CD4-positive, alpha-beta T cell (primary cell): ENCODE results near the gene LDLRAD4. TPM values are rescaled to one million over a fixed set of nuclear protein-coding genes. Genes with fewer than 3 reads are reported as not detected.

Experiments
- ATAC-seq: fragments of 200-7000 bp; cut with Tn5 transposase; one replicate; pipeline ENCODE4 v1.10.0; 2022; ENCODE audit warnings: mild to moderate bottlenecking; ENCODE audit not compliant: poor library complexity
- CTCF ChIA-PET: fragments of 350-600 bp; sonication (Branson Sonifier 250); formaldehyde crosslinking; loops from one replicate; lab custom pipeline; 2021; ENCODE audit warnings: antibody characterized with exemption, inconsistent platforms; lab: Charles Lee
- POLR2A ChIA-PET: fragments of 350-600 bp; sonication (Branson Sonifier 250); formaldehyde crosslinking; loops from one replicate; lab custom pipeline; 2021; ENCODE audit warnings: antibody characterized with exemption, inconsistent platforms; lab: Charles Lee
- DNase-seq, 14 experiments: peaks; one replicate each; pipeline ENCODE4 v3.0.0-alpha.2; 2013 to 2020; ENCODE audit warnings: mixed read lengths in 2 of 14
- H3K27ac ChIP-seq, 2 donors: one replicate each; pipeline versions ENCODE4 v1.5.1 to v1.7.0; 2013; ENCODE audit warnings: low read length in 2 of 2, low read depth in 1 of 2, mild to moderate bottlenecking in 1 of 2
- H3K27me3 ChIP-seq, 2 experiments: 1 replicate in 1 of 2; 2 replicates in 1 of 2; pipeline versions ENCODE4 v1.6.1 to v1.7.0; 2013; ENCODE audit warnings: low read length in 2 of 2, control low read depth in 1 of 2, mild to moderate bottlenecking in 1 of 2, moderate library complexity in 1 of 2; ENCODE audit not compliant: insufficient read depth in 2 of 2, control insufficient read depth in 1 of 2
- H3K36me3 ChIP-seq: one replicate; pipeline ENCODE4 v1.6.1; 2013; ENCODE audit warnings: low read length, control low read depth; ENCODE audit not compliant: insufficient read depth
- H3K4me1 ChIP-seq: one replicate; pipeline ENCODE4 v1.6.1; 2013; ENCODE audit warnings: low read length, control low read depth; ENCODE audit not compliant: insufficient read depth
- H3K4me3 ChIP-seq: one replicate; pipeline ENCODE4 v1.5.1; 2013; ENCODE audit warnings: mild to moderate bottlenecking, low read length, moderate library complexity
- H3K9me3 ChIP-seq, 2 experiments: 1 replicate in 1 of 2; 2 replicates in 1 of 2; pipeline versions ENCODE4 v1.6.1 to v1.7.0; 2013; ENCODE audit warnings: low read length in 2 of 2, mild to moderate bottlenecking in 2 of 2, control low read depth in 1 of 2, moderate library complexity in 1 of 2; ENCODE audit not compliant: control insufficient read depth in 1 of 2, insufficient read depth in 1 of 2
- H3K27ac Mint-ChIP-seq: one replicate; pipeline ENCODE4 v1.8.0; 2020; ENCODE audit warnings: mixed read lengths
- H3K27me3 Mint-ChIP-seq: one replicate; pipeline ENCODE4 v1.8.0; 2021; ENCODE audit warnings: mixed read lengths
- H3K36me3 Mint-ChIP-seq: one replicate; pipeline ENCODE4 v1.8.0; 2021; ENCODE audit warnings: low read depth, mixed read lengths
- H3K4me1 Mint-ChIP-seq: one replicate; pipeline ENCODE4 v1.8.0; 2021; ENCODE audit warnings: low read depth, mixed read lengths
- H3K4me3 Mint-ChIP-seq: one replicate; pipeline ENCODE4 v1.8.0; 2020; ENCODE audit warnings: mild to moderate bottlenecking, mixed read lengths
- H3K9me3 Mint-ChIP-seq: one replicate; pipeline ENCODE4 v1.8.0; 2020; ENCODE audit warnings: mixed read lengths
- intact Hi-C, 2 experiments: fragments of 100-400 bp; cut with DNase I in 1 of 2; cut with micrococcal nuclease in 1 of 2; formaldehyde crosslinking; loops; one replicate each; pipeline versions ENCODE4 v1.15.1 to v1.9.0; 2023 to 2025; cut with DNase I, micrococcal nuclease
- total RNA-seq, 174 experiments: library from RNA in 2 of 174; stranded (reverse) in 2 of 174; gene quantifications; one replicate each; pipeline ENCODE4 v1.2.3 and lab custom pipeline; 2021 to 2026
- TF ChIP-seq, protein P1 (sequence below): fragments of 200-600 bp; IDR thresholded peaks from one replicate; pipeline ENCODE4 v1.8.0; 2022; ENCODE audit warnings: antibody characterized with exemption, mild to moderate bottlenecking

Gene LDLRAD4
- total RNA-seq, 2 experiments from 2014 or later: 51.9 to 52.7 TPM

DNA sequence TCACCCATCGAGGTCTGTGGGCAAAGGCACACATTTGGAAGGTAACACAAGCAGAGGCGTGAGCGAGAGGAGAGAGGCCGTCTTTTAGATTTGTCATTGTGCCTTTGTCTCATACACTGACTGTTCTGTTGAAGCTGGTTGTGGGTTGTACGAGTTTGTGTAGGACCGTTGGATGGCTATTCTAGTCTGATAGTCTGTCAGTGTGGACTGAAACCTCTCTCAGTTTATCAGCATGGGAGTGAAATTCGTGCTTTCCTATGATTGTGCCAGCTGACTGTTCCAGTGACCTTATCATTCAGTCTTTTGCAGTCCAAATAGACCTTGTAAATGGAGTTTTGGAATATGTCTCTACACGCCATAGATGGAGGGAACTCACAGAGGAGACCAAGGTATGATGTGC is 143.5 kb downstream of the LDLRAD4 start:
- ChIA-PET CTCF (interaction anchor here (1.1 kb wide), 1 partner anchor 25 kb away, joined by 3 read pairs; no protein-coding TSS in a partner anchor), POLR2A (no interaction called here)
- TF ChIP-seq, protein P1, sequence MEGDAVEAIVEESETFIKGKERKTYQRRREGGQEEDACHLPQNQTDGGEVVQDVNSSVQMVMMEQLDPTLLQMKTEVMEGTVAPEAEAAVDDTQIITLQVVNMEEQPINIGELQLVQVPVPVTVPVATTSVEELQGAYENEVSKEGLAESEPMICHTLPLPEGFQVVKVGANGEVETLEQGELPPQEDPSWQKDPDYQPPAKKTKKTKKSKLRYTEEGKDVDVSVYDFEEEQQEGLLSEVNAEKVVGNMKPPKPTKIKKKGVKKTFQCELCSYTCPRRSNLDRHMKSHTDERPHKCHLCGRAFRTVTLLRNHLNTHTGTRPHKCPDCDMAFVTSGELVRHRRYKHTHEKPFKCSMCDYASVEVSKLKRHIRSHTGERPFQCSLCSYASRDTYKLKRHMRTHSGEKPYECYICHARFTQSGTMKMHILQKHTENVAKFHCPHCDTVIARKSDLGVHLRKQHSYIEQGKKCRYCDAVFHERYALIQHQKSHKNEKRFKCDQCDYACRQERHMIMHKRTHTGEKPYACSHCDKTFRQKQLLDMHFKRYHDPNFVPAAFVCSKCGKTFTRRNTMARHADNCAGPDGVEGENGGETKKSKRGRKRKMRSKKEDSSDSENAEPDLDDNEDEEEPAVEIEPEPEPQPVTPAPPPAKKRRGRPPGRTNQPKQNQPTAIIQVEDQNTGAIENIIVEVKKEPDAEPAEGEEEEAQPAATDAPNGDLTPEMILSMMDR: no peak
- Histone ChIP-seq H3K4me1 (no peaks in the 10 kb centered on the region), H3K36me3 (no peaks in the 10 kb centered on the region), H3K4me3 (no peak overlapping the region), H3K9me3 (no peaks in the 10 kb centered on the region), H3K27me3 (no peaks in the 10 kb centered on the region), H3K27ac (no peak overlapping the region)
- no peaks in the 10 kb centered on the region for H3K4me1 Mint-ChIP-seq
- no peak overlapping the region for H3K4me3 Mint-ChIP-seq
- no peak overlapping the region for H3K27ac Mint-ChIP-seq
- H3K9me3 Mint-ChIP-seq: no peaks in the 10 kb centered on the region
- intact Hi-C loops: no loop called here
- no peak for DNase-seq
- no peaks in the 10 kb centered on the region for H3K36me3 Mint-ChIP-seq
- no peak for ATAC-seq
- H3K27me3 Mint-ChIP-seq: no peaks in the 10 kb centered on the region

DNA sequence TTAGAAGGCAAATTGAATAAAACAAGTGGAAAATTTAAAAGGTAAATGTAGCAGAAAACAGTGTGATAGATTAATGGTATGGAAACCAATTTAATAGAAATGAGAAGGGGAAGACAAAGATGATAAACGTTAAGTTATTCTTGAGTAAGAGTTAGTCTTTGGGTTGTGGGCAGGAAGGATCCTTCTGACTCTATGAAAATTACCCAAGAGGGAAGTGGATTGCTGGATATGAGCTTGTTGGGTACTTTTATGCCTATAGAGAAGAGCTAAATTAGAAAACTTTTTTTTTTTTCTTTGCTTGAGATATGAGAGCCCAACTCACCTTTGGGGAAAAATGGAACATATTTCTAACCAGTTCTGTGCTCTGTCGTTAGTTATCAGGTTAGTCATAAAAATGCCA is 144.0 kb downstream of the LDLRAD4 start:
- H3K9me3 Mint-ChIP-seq: no peaks in the 10 kb centered on the region
- Histone ChIP-seq H3K27ac (no peak overlapping the region), H3K4me1 (no peaks in the 10 kb centered on the region), H3K4me3 (no peak overlapping the region), H3K9me3 (no peaks in the 10 kb centered on the region), H3K27me3 (no peaks in the 10 kb centered on the region), H3K36me3 (no peaks in the 10 kb centered on the region)
- H3K27ac Mint-ChIP-seq: no peak overlapping the region
- intact Hi-C loops: no loop called here
- no peak overlapping the region for H3K4me3 Mint-ChIP-seq
- DNase-seq (no peak), ATAC-seq (no peak)
- no peaks in the 10 kb centered on the region for H3K27me3 Mint-ChIP-seq
- TF ChIP-seq, protein P1: no peak
- H3K36me3 Mint-ChIP-seq: no peaks in the 10 kb centered on the region
- ChIA-PET POLR2A (interaction anchor here (0.6 kb wide), 1 partner anchor 29 kb away, joined by 3 read pairs; no protein-coding TSS in a partner anchor), CTCF (interaction anchor here (1.1 kb wide), 1 partner anchor 25 kb away, joined by 3 read pairs; no protein-coding TSS in a partner anchor)
- no peaks in the 10 kb centered on the region for H3K4me1 Mint-ChIP-seq

DNA sequence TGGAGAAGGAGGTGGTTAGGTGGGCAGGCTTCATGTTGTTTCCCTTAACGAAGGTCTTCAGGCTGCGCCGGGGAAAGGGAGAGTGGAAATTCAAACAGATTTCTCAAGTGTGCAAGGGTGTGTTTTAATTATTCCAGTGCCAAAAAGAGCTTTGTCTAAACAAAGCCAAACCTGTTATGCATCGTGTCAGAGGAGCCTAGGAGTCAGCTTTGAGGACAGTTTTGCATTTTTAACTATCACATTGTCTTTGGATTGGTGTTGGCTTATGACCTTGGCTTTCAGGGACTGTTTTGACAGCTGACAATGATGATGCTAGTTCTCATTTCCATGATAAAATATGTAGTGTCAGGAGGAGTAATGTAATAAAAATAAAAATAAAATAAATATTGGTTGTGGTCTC is 144.8 kb downstream of the LDLRAD4 start:
- Histone ChIP-seq H3K9me3 (no peaks in the 10 kb centered on the region), H3K36me3 (no peaks in the 10 kb centered on the region), H3K4me1 (no peaks in the 10 kb centered on the region), H3K4me3 (no peak overlapping the region), H3K27ac (no peak overlapping the region), H3K27me3 (no peaks in the 10 kb centered on the region)
- no peaks in the 10 kb centered on the region for H3K27me3 Mint-ChIP-seq
- H3K9me3 Mint-ChIP-seq: no peaks in the 10 kb centered on the region
- no peak for ATAC-seq
- H3K36me3 Mint-ChIP-seq: no peaks in the 10 kb centered on the region
- no peak for DNase-seq
- TF ChIP-seq, protein P1: no peak
- no peak overlapping the region for H3K4me3 Mint-ChIP-seq
- H3K27ac Mint-ChIP-seq: no peak overlapping the region
- intact Hi-C loops: no loop called here
- H3K4me1 Mint-ChIP-seq: peaks cover 6% of the 10 kb centered on the region
- POLR2A ChIA-PET: no interaction called here
- CTCF ChIA-PET: interaction anchor here (0.5 kb wide), 1 partner anchor 983 kb away, joined by 4 read pairs; no protein-coding TSS in a partner anchor
